GM19099 (cell line): ENCODE results near the gene SP3.

Source experiments
- POLR2A ChIP-seq: IDR thresholded peaks from 3 replicates; pipeline ENCODE4 v1.6.1; 2011; ENCODE audit warnings: low read depth; ENCODE audit not compliant: insufficient read length; ENCODE audit errors: extremely low read depth

Gene SP3

DNA sequence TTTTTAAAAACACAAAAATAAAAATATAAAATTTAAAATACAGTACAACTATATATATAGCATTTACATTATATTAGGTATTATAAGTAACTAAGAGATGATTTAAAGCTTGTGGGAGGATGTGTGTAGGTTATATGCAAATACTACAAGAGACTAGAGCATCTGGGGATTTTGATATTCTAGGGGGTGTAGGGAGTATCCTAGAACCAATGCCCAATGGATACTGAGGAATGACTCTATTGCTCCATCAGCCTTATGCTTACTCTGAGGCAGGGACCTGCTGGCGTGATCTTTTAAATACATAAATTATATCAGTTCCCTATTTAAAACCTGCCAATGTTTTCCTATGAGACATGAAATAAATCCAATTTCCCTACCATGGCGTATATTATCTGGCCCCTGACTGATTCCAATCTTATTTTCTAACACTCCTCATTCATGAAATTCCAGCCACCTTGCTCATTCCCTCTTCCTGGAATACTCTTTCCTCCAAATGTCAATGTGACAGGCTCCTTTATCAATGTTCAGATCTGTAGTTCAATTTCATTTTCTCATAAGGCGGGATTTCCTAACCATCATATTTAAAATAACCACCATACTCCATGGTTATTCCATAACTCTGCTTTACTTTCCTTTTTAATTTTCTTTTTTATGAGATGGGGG, 22.2 kb downstream of the SP3 start:
- no peak for TF ChIP-seq POLR2A

DNA sequence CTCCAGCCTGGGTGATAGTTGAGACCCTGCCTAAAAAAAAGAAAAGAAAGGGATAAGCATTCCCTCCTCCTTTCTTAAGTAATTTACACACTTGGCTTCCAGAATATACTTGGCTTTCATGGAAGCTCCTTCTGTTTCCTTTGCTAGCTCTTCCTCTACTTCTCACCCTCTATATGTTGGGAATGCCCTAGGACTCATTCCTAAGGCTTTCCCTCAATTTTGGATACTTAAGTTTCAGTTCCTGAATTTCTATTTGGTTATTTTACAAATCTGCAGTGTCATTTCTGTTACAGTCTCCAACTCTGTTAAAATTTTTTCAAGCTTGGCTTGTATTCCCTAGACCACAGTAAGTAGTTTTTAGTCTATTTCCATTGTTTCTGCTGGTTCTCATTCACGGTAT, 23.6 kb downstream of the SP3 start:
- no peak for TF ChIP-seq POLR2A

DNA sequence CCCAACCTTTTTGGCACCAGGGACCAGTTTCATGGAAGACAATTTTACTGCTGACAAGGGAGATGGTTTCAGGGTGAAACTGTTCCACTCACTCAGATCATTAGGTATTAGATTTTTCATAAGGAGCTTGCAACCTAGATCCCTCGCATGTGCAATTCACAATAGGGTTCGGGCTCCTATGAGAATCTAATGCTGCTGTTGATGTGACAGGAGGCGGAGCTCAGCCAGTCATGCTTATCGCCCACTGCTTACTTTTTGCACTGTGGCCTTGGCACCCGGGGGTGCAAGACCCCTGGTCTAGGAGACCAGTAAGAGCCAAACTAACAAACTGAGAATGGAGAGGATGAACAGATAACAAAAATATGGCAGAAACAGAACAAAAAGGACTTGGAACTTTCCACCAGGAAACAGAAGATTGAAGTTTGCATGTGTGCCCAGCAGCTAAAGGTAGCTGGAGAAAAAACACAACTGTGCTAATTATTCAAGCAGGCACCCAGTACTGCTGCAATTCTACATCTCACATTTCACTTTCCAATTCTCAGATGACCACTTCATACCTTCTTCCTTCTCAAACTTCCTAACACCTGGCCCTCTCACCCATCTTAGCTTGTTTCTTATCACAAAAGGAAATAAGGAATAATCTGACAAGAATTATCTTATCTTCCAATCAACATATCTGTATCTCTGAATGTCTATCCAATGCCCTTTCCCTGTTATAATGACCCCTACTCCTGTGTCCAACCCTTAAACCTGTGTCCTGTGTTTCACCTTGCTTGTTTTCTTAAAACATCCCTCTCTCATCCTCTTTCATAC, 24.8 kb downstream of the SP3 start:
- TF ChIP-seq POLR2A: no peak

DNA sequence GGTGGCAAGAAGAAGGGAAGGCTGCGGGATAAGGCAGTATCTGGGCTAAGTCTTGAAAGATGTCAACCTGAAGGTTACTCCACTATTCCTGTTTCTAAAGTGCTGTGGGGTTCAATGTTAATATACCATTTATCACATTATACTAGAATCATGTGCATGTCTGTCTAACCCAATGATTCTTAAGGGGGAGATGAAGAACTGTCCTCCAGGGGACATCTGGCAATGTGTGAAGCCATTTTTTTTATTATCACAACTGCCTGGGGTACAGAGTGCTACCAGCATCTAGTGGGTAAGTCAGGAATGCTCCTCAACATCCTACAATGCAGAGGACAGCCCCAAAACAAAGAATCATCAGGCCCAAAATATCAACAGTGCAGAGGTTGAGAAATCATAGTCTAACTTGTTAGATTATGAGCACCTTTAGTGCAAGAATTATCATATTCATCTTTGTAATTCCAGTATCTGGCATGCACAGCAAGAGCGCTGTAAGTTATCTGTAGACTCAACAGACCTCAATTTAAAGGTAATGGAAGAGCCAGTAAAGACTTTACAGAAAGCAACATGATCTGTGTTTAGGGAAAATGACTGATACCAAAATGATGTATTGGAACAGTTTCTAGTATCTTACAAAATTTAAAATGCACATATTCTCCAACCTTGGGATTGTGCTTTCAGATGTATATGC, 26.3 kb downstream of the SP3 start:
- no peak for TF ChIP-seq POLR2A

DNA sequence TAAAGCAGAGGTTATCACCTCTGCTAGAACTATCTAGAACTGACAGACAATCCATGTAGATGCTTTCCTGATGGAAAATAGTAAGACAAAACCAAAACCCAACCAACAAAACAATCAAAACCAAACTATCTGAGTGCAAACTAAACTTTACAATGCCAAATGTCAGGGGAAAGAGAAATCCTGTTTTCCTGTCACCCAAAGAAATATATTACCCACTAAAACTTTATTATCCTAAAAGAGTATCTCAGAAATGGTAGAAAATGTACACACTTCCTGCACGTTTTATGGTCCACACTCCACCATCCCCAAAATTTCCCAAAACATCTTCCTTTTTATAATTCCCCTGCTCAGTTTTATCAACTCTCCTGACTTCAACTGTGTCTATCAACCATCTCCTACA, 29.9 kb downstream of the SP3 start:
- TF ChIP-seq POLR2A: no peak

DNA sequence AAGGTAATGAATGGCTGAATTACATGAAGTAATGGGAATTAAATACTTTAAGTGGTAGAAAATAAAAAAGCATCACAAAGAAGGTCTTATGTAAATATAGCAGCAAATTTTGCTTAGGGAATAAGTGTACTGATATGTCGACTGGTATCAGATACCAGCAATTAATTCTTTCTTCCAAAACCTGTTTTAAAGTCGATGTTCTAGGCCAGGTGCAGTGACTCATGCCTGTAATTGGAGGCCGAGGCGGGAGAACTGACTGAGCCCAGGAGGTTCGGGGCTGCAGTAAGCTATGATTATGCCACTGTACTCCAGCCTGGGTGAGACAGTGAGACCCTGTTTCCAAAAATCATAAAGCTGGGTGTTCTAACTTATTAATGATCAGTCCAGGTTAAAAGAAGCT, 30.3 kb downstream of the SP3 start:
- no peak for TF ChIP-seq POLR2A

DNA sequence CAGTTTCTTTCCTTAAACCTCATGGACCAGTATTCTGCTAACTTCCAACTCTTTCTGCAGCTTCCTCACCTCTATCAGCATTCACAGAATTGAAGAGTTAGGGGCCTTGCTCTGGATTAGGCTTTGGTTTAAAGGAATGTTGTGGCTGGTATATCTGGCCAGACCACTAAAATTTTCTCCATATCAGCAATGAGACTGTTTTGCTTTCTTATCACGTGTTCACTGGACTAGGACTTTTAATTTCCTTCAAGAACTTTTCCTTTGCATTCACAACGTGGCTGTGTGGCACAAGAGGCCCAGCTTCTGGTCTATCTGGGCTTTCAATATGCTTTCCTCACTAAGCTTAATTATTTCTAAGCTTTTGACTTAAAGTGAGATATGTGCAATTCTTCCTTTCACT, 33.4 kb downstream of the SP3 start:
- no peak for TF ChIP-seq POLR2A

DNA sequence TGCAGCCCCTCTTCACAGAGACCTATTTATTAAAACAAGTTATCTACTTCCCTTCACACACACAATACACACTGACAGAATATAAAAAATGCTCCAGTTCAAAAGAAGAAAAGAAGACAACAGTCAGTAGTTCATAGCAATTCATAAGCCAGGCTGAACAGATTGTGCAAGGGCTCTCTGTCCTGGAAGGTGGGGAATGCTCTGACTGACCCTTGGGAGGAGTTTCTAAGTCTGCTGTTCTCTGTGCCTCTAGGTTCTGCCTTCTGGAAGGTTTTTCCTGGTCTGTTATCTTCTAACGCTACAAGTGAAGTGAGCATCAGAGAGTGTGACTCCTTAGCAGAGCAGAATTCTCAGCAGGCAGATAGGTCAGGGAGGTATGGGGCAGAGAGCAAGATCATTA, 35.7 kb downstream of the SP3 start:
- no peak for TF ChIP-seq POLR2A

DNA sequence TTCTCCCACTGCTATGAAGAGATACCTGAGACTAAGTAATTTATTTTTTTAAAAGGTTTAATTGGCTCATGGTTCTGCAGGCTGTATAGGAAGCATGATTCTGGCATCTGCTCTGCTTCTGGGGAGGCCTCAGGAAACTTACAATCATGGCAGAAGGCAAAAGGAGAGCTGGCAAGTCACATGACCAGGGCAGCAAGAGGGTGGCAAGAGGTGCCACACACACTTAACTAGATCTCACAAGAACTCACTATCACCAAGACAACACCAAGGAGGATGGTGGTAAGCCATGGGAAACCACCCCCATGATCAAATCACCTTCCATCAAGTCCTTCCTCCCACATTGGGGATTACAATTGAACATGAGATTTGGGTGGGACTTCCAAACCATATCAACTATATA, 38.3 kb downstream of the SP3 start:
- no peak for TF ChIP-seq POLR2A

DNA sequence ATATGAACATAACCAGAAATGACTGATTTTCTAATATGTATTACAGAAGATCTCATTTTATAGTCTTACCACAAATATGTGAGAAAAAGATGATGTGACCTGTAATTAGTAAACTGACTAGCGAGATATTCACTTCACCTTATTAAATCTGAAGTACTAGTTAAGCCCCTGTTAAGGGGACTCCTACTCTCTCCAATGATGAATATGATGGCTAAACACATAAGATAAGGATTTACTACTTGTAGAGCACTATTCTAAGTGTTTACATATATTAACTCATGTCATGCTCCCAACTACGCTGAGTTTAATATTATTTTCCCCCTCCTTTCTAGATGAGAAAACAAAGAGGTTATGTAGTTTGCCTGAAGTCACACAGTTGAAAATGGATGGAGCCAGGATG, 40.9 kb downstream of the SP3 start:
- no peak for TF ChIP-seq POLR2A

DNA sequence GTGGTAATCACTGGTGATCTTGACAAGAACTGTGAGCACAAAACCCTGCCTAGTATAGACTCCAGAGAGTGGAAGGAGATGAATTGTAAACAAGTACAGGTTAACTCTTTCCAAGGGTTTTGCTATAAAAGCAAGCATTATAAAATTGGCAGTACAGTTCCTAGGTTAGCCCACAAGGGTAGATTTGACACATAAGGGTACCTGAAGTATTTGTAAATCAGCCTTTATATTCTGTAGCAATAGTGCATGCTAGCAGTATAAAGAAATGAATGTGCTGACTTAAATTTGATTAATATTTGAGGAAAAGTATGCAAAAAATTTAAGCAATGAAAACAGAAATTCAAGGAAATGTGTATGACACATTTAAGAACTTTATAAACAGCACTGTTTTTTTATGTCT, 42.4 kb downstream of the SP3 start:
- TF ChIP-seq POLR2A: no peak

DNA sequence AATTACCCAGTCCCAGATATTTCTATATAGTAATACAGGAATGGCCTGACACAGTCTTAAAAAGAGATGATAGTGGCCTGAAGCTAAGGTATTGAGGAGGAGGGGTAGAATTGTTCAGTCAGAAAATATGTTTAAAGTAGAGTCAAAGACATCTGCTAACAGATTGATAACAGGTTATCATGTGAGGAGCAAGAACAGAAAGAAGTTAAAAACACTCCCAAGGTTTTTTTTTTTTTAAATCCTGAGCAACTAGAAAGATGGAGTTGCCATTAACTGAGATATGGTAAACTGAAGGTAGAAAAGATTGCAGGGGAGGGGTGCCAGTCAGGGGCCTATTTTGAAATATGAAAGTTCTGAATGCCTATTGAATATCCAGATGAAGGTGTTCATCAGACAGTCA, 43.1 kb downstream of the SP3 start:
- no peak for TF ChIP-seq POLR2A

DNA sequence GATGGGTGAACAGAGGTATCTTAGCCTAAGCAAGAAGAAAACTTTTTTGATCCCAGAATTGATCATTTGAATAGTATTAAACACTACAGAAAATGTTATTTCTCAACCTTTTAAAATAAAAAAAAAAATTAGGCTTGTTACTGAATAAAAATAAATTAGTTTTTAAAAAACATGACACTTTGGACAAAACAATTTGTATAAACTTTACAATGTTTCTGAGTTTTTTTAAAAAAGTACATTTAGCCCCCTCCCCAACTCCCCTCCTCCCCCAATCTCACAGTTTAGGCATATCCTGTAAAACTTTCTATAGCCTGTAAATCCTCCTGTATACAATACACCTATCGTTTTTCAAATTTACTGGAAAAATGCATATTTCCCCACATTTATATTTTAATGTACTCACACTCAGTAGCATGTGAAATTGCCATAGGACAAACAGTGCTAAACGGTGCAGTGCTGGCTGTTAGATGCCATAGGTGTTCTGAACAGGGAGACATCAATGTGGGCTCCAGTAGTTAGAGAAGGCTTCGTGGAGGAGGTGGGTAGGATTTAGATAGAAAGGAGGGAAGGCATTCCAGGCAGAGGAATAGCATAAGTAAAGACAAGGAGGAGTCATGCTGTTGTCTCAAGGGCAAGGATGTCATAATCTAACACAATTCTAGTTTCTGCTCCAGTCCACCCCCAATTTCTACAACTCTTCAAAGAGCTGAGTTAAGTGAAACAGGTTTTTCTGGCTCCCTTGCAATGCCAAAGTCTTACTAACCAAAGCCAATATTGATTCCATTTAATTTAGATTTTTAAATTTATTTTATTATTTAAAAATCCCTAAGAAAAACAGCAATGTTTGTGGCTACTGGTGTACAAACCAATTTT, 50.9 kb downstream of the SP3 start:
- no peak for TF ChIP-seq POLR2A

DNA sequence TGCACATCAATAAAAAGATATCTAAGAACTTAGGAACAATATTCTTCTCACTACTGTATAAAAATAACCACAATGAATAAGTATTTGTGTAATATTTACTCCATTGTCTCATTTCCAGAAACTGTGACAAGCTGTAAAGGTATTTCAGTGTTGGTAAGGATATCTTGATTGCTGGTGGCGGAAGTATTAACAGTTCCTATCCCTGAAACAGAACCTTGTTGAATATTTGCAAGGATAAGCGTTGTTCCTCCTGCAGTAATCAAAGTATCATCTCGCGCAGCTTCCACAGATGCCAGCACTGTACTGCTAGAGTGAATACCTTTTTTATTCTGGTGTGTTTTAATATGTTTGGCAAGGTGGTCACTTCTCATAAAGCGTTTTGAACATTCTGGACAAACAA, 55.3 kb downstream of the SP3 start:
- TF ChIP-seq POLR2A: no peak

DNA sequence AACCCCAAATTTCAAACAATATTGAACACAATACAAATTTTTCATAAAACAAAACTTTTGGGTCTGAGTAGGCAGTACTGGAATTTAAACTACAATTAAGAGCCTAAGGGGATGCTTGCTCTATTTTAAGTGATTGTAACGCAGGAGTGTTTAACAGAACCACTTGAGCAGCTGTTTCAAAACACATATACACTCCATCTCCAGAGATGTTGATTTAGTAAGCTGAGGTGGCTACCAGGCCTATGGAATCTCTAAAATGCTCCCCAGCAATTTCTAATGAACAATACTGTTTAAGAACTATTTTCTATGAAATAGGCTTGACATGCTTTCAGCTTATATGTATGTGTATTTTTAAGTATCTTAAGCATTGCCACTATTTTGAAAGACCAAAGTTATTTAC, 58.5 kb downstream of the SP3 start:
- TF ChIP-seq POLR2A: no peak
